Keratinocyte (primary cell): ENCODE measurements around the gene SMIM3. TPM values are rescaled to one million over a fixed set of nuclear protein-coding genes. Genes with fewer than 3 reads are reported as not detected.

Source experiments
- DNase-seq: peaks from one replicate; pipeline ENCODE4 v3.0.0-alpha.2; 2011; ENCODE audit warnings: low read depth, missing footprints, low spot score
- FAIRE-seq: peaks from 2 replicates; lab custom pipeline; 2011; peaks lifted over from hg19 to GRCh38; lab: Jason Lieb, UNC
- H2AFZ ChIP-seq: 2 replicates; pipeline ENCODE4 v1.6.0; 2012; ENCODE audit warnings: low read length, control low read depth, inconsistent platforms; ENCODE audit not compliant: control insufficient read depth
- H3K27ac ChIP-seq: 2 replicates; pipeline ENCODE4 v1.5.1; 2011; ENCODE audit warnings: low read length; ENCODE audit not compliant: control insufficient read depth, insufficient read depth
- H3K27me3 ChIP-seq: 3 replicates; pipeline ENCODE4 v1.6.0; 2011; ENCODE audit warnings: low read length; ENCODE audit not compliant: control insufficient read depth, insufficient read depth; ENCODE audit errors: extremely low read depth
- H3K36me3 ChIP-seq, 2 experiments: 2 replicates in 1 of 2; 3 replicates in 1 of 2; pipeline ENCODE4 v1.5.1; 2011; ENCODE audit warnings: low read length in 2 of 2, mild to moderate bottlenecking in 1 of 2; ENCODE audit not compliant: control insufficient read depth in 2 of 2, insufficient read depth in 2 of 2; ENCODE audit errors: extremely low read depth in 1 of 2
- H3K4me1 ChIP-seq: 3 replicates; pipeline ENCODE4 v1.5.1; 2011; ENCODE audit warnings: low read length; ENCODE audit not compliant: control insufficient read depth, insufficient read depth; ENCODE audit errors: extremely low read depth
- H3K4me2 ChIP-seq: 3 replicates; pipeline ENCODE4 v1.6.0; 2011; ENCODE audit warnings: low read depth, low read length; ENCODE audit not compliant: control insufficient read depth, insufficient read depth; ENCODE audit errors: extremely low read depth
- H3K4me3 ChIP-seq, 3 experiments: fragments of 200-600 bp in 1 of 3; sonication (generic) in 1 of 3; 2 replicates in 2 of 3; 3 replicates in 1 of 3; pipeline ENCODE4 v1.5.1; 2011 to 2016; ENCODE audit warnings: low read length in 3 of 3, mild to moderate bottlenecking in 3 of 3, control low read depth in 2 of 3, inconsistent platforms in 1 of 3, low read depth in 1 of 3, mixed read lengths in 1 of 3, mixed run types in 1 of 3, moderate library complexity in 1 of 3; ENCODE audit not compliant: control insufficient read depth in 2 of 3, insufficient read depth in 2 of 3; ENCODE audit errors: extremely low read depth in 1 of 3
- H3K79me2 ChIP-seq: 2 replicates; pipeline ENCODE4 v1.6.0; 2012; ENCODE audit warnings: low read length; ENCODE audit not compliant: control insufficient read depth, insufficient read depth
- H3K9ac ChIP-seq: 3 replicates; pipeline ENCODE4 v1.6.0; 2011; ENCODE audit warnings: low read length; ENCODE audit not compliant: control insufficient read depth, insufficient read depth; ENCODE audit errors: extremely low read depth
- H3K9me1 ChIP-seq: 3 replicates; pipeline ENCODE4 v1.6.0; 2011; ENCODE audit warnings: low read length; ENCODE audit not compliant: control insufficient read depth, insufficient read depth; ENCODE audit errors: extremely low read depth
- H3K9me3 ChIP-seq: 2 replicates; pipeline ENCODE4 v1.5.1; 2012; ENCODE audit warnings: low read depth, low read length; ENCODE audit not compliant: control insufficient read depth
- H4K20me1 ChIP-seq: 3 replicates; pipeline ENCODE4 v1.6.0; 2011; ENCODE audit warnings: low read length; ENCODE audit not compliant: control insufficient read depth, insufficient read depth; ENCODE audit errors: extremely low read depth
- CTCF ChIP-seq, 3 experiments: IDR thresholded peaks in 1 of 3; conservative IDR thresholded peaks in 1 of 3; optimal IDR thresholded peaks in 1 of 3; 2 replicates in 2 of 3; 3 replicates in 1 of 3; pipeline versions ENCODE3 to v1.5.1; 2011; ENCODE audit warnings: low read length in 3 of 3, mild to moderate bottlenecking in 3 of 3, moderate library complexity in 2 of 3, control low read depth in 1 of 3, inconsistent platforms in 1 of 3; ENCODE audit not compliant: insufficient read depth in 2 of 3; ENCODE audit errors: extremely low read depth in 1 of 3
- EZH2 ChIP-seq: IDR thresholded peaks from one replicate; pipeline ENCODE4 v1.6.1; 2012; ENCODE audit warnings: inconsistent platforms, mild to moderate bottlenecking, low read length, moderate library complexity
- dilution Hi-C: fragments of 300-500 bp; cut with MboI; formaldehyde crosslinking; loops from one replicate; pipeline ENCODE4 v1.7.0; 2020; ENCODE audit warnings: low sequenced_read_pairs; ENCODE audit not compliant: extremely low pct_ligation_motif_present
- polyA plus RNA-seq, 5 experiments: library from polyadenylated mRNA; depleted of rRNA in 3 of 5; stranded (reverse) in 3 of 5; stranded (forward) in 1 of 5; unstranded in 1 of 5; fragments of >200 nt; gene quantifications; 1 replicate in 1 of 5; 2 replicates in 3 of 5; 3 replicates in 1 of 5; pipeline versions ENCODE4 v1.2.1 to v1.2.3, GENCODE V29; 2011 to 2012; ENCODE audit warnings: missing spikeins in 2 of 5, low read depth in 1 of 5, low replicate concordance in 1 of 5

SMIM3 gene
- polyA plus RNA-seq, 1 donor (not counting 4 experiments of a cell fraction or from before 2014, with no cell fraction given): 29.7 TPM

- no peaks in the 10 kb centered on the region for H3K9me3 ChIP-seq
- no peaks in the 10 kb centered on the region for H4K20me1 ChIP-seq
- H3K9me1 ChIP-seq: peaks cover 2% of the 10 kb centered on the region
- peaks cover 54% of the 10 kb centered on the region for H3K4me1 ChIP-seq
- H3K9ac ChIP-seq: no peak overlapping the region
- no peak overlapping the region for H3K27ac ChIP-seq
- H2AFZ ChIP-seq: no peak overlapping the region
- peaks cover 0 to 7% of the 10 kb centered on the region in 2 experiments for H3K36me3 ChIP-seq
- H3K4me2 ChIP-seq: no peak overlapping the region
- no peak for TF ChIP-seq EZH2
- TF ChIP-seq CTCF (optimal IDR thresholded peaks at IDR 0.05 in 1 of 3, IDR thresholded peaks at IDR 0.05 in 1 of 3, conservative IDR thresholded peaks at IDR 0.05 in 1 of 3; ENCODE audit: extremely low read depth in 1 of 3, insufficient read depth in 2 of 3, low read length in 3 of 3): no peak
- no peaks in the 10 kb centered on the region for H3K27me3 ChIP-seq
- DNase-seq (no peak), FAIRE-seq (no peak)
- H3K4me3 ChIP-seq: no peak overlapping the region
- dilution Hi-C loops: no loop called here
- H3K79me2 ChIP-seq: peaks cover 60% of the 10 kb centered on the region
Measured at GRCh38 chr5:150786876-150787275, 8.3 kb downstream of the SMIM3 start.

- Histone ChIP-seq H3K36me3 (peaks cover 0 to 11% of the 10 kb centered on the region in 2 experiments), H3K79me2 (peaks cover 65% of the 10 kb centered on the region), H3K27me3 (no peaks in the 10 kb centered on the region), H3K9me3 (no peaks in the 10 kb centered on the region), H2AFZ (no peak overlapping the region), H3K4me2 (no peak overlapping the region), H3K9me1 (peaks cover 2% of the 10 kb centered on the region), H3K27ac (no peak overlapping the region), H3K4me3 (no peak overlapping the region), H4K20me1 (no peaks in the 10 kb centered on the region), H3K4me1 (peaks cover 50% of the 10 kb centered on the region), H3K9ac (no peak overlapping the region)
- FAIRE-seq (no peak), DNase-seq (no peak)
- dilution Hi-C loops: no loop called here
- no peak for TF ChIP-seq CTCF (optimal IDR thresholded peaks at IDR 0.05 in 1 of 3, IDR thresholded peaks at IDR 0.05 in 1 of 3, conservative IDR thresholded peaks at IDR 0.05 in 1 of 3; ENCODE audit: extremely low read depth in 1 of 3, insufficient read depth in 2 of 3, low read length in 3 of 3)
- TF ChIP-seq EZH2: no peak
Measured at GRCh38 chr5:150787656-150788055, 9.1 kb downstream of the SMIM3 start.
